Testis (tissue), 2 donors: Measurements from ENCODE around the gene IFNG.

Experiments
- CTCF ChIP-seq, 3 experiments: fragments of 450-650 bp in 2 of 3; fragments of 200-600 bp in 1 of 3; sonication (generic) in 1 of 3; IDR thresholded peaks; one replicate each; pipeline ENCODE4 v1.5.1; 2016 to 2019; ENCODE audit warnings: antibody characterized with exemption in 3 of 3, mild to moderate bottlenecking in 2 of 3, moderate library complexity in 1 of 3
- POLR2A ChIP-seq: fragments of 450-650 bp; IDR thresholded peaks from one replicate; pipeline ENCODE4 v1.6.1; 2017; ENCODE audit warnings: antibody characterized with exemption, mild to moderate bottlenecking, moderate library complexity

DNA sequence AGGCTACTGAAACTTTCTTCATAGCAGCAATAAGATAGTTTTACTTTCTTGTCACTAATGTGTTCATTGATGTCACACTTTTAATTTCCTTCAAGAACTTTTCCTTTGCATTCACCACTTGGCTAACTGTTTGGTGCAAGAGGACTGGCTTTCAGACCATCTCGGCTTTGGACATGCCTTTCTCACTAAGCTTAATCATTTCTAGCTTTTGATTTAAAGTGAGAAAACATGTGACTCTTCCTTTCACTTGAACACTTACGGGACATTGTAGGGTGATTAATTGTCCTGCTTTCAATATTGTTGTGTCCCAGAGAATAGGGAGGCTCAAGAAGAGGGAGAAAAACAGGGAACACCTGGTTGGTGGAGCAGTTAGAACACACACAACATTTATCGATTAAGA, 41.9 kb downstream of the IFNG start:
- TF ChIP-seq CTCF (IDR thresholded peaks at IDR 0.05) (no peak), POLR2A (no peak)
